Muscle of back (tissue), 11 donors: ENCODE results near the gene MS4A12. TPM values are rescaled to one million over a fixed set of nuclear protein-coding genes. Genes with fewer than 3 reads are reported as not detected.
A peak's percentile ranks its signal among the peaks of the same experiment; 100 is the strongest.
"Not testable (repeated sequence)": the region's sequence is repeated elsewhere in the genome, so short reads cannot be mapped to it uniquely, and the experiment has no call there.

Experiments
- DNase-seq, 3 donors: peaks; one replicate each; pipeline versions ENCODE4 v3.0.0 to v3.0.0-alpha.2; 2013
- polyA plus RNA-seq, 10 donors: library from polyadenylated mRNA; unstranded; fragments of 120-200 nt; gene quantifications; one replicate each; pipeline ENCODE4 v1.2.1, GENCODE V29; 2013; ENCODE audit not compliant: insufficient read length in 10 of 10

Gene MS4A12
- polyA plus RNA-seq, 10 donors: not detected

DNA sequence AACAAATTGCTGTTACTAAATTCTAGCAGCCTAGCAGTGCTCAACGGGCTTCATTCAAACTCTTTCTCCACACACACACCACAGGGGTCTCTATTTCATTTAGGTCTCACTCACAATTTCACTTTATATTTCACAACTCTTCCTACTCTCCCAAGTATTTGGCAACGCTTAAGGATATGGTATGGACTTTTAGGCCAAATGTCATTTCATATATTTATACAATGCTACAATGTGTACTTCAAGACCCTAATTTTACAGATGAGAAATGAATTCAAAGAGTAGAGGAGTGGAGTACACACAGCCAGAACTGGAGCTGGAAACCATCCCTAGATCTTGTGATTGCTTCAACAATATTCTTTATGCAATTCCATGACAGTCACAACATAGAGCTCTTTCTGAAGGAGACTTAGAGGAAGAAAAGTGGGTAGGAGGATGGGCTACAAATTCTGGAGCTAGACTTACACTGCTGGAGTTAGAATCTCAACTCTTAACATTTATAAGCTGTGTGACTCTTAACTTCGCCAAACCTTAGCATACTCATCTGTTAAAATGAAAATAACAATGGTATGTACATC, 20.2 kb downstream of the MS4A12 start:
- peak in 2 of 3 donors; percentile 27 to 75 for DNase-seq

DNA sequence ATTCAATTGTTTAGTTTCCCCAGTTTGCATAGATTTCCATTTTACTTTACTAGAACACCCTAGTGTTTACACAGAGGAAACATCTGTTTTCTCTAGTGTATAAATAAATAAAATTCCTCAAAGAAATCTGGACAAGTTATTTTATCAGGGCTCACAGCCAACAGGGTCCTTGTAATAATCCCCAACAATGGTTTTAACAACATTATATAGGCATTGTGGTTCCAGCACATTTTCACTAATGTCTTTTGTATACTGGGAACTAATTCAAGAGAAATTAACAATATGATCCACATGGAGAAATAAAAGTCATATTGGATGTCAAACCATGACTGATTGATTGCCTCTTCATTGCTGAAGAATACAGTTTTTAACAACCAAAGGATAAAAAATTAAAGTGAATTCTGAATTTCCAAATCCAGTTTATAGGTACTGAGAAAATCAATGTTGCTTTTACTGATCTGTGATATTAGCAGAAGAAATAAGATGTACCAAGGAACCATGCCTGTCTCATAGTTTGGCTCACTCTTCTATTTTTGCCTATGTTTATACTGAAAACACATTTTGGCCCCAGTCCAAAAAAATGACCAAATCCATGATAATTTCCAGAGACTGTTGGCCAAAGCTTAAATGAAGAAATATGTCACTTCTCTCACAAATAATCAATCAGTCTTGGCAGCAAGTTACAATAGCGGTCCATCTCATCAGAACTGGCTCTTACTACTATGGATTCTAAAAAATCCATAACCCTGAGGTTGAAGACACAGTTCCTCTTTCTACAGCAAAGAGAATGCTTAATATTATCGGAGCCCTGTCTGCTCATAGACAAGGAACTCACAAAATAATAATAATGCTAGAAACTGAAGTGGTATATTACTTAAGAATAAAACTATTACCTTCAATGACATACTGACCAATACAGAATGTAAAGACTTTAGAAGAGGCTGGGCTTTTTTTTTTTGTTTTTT, 21.2 kb downstream of the MS4A12 start:
- DNase-seq: peak; percentile 65 to 82 (median 69)

- no peak for DNase-seq
Measured at GRCh38 chr11:60515144-60515855, 22.7 kb downstream of the MS4A12 start, which contains the start of gene MS4A13. Gene MS4A13, plus strand, starts transcription at chr11:60515392. Its CDS starts 2,692 bp downstream, at chr11:60518084.

DNA sequence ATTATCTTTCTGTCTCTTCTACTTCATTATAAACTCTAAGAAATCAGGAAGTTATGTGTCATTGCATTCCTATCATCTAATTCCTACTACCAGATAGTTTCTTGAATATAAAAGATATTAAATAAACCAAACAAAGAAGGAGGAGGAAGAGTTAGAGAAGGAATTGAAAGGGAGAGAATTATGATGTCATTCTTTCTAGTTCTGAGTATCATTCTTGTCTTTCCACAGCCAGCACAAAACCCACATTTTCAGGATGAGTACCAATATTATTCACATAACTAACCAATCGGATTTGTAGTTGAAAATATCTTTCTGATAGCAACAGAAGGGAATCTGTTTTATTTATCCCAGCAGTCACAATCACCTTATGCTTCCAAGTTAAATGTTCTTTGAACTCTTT, 35.9 kb downstream of the MS4A12 start:
- no peak for DNase-seq

GRCh38 chr11:60528934-60529333, 36.4 kb downstream of the MS4A12 start:
- peak in 1 of 3 donors; percentile 13 for DNase-seq

DNA sequence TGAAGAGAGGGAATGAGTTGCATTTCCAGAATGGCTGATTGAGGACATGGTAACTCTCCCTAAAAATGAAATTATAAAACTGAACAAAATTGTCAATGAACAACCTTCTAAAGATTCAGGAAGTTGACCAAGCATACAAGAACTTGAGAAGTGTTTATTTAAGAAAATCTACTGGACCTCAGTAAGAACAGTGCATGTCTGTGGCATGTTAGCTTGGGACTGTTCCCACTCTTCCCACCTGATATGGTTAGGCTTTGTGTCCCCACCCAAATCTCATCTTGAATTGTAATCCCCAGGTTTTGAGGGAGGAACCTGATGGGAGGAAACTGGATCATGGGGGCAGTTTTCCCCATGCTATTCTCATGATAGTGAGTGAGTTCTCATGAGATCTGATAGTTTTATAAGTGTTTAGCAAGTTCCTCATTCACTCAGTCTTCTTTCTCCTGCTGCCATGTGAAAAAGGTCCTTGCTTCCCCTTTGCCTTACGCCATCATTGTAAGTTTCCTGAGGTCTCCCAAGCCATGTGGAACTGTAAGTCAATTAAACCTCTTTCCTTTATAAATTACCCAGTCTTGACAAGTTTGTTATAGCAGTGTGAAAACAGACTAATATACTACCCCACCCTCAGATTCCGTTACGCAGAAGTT, 38.0 kb downstream of the MS4A12 start:
- DNase-seq: no peak

GRCh38 chr11:60532383-60532782, 39.8 kb downstream of the MS4A12 start:
- DNase-seq: not testable (repeated sequence)

DNA sequence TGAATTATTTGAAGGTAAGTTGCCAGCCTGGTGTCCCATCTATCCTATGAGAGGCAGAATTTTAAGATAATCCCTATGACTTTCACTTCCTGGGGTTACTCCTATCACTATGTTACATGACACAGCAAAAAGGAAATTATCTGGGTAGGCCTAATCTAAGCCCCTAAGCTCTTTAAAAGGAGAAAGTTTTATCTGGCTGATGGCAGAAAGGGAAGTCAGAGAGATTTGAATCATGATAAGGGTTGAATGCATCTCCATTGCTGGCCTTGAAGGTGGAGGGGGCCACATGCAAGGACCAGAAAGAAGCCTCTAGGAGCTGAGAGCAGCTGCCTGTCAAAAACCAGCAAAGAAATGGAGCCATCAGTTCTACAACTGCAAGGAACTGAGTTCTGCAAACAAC, 46.0 kb downstream of the MS4A12 start:
- DNase-seq: not testable (repeated sequence)

DNA sequence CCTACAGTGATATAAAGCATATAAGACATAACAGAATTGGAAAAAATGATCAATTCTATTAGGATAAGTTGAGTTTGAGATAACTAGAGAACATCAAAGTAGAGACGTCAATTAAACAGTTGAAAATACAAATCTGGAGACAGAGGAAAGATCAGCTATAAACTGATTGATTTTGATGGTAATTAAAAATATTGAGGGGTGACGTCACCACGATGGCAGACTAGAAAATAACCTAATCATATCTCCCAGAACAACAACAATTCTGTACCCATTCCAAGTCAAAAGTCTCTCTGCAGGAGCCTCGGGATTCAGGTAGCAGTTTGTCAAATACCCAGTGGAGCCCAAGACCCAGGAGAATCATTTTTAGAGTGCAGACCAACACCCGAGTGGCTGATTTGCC, 51.5 kb downstream of the MS4A12 start:
- DNase-seq: no peak

Other genes with a start within 250 kb of the MS4A12 start
- gene MS4A4E, start 249.6 kb upstream of the MS4A12 start, polyA plus RNA-seq: 1 to 10 TPM in 9 of 10 donors, under 1 TPM in 1; 0.83 to 2.4 (median 1.6) TPM
- gene MS4A4A, start 212.1 kb upstream of the MS4A12 start, polyA plus RNA-seq: 10 to 100 TPM in 8 of 10 donors, 1 to 10 TPM in 2; 7.2 to 15.3 (median 12.5) TPM
- not detected for gene MS4A6E, start 165.5 kb upstream of the MS4A12 start, polyA plus RNA-seq
- gene MS4A7, start 114.2 kb upstream of the MS4A12 start, polyA plus RNA-seq: 10 to 100 TPM in 3 of 10 donors, 1 to 10 TPM in 7; 4.7 to 13.5 (median 8.4) TPM
- gene MS4A14, start 96.3 kb upstream of the MS4A12 start, polyA plus RNA-seq: under 1 TPM; 0.26 to 0.79 (median 0.32) TPM
- gene MS4A5, start 63.2 kb upstream of the MS4A12 start, polyA plus RNA-seq: not detected
- gene MS4A1, start 36.9 kb upstream of the MS4A12 start, polyA plus RNA-seq: 1 to 10 TPM in 3 of 10 donors, under 1 TPM in 6, not detected in 1; 0.05 to 2.3 (median 0.88) TPM
- gene MS4A13, start 22.6 kb downstream of the MS4A12 start, polyA plus RNA-seq: not detected
- gene MS4A8, start 206.8 kb downstream of the MS4A12 start, polyA plus RNA-seq: 10 to 100 TPM in 1 of 10 donors, 1 to 10 TPM in 9; 4.0 to 12.7 (median 6.0) TPM
- not detected for gene MS4A18, start 231.9 kb downstream of the MS4A12 start, polyA plus RNA-seq